ENCODE measurements around the gene RNASE12. TPM values are rescaled to one million over a fixed set of nuclear protein-coding genes. Genes with fewer than 3 reads are reported as not detected.

Gene RNASE12
- total and polyA plus RNA-seq, 9 of the 15 experiments (the other 6 are each of a cell fraction or from before 2014, with no cell fraction given): 0.24 TPM; not detected in 8

DNA sequence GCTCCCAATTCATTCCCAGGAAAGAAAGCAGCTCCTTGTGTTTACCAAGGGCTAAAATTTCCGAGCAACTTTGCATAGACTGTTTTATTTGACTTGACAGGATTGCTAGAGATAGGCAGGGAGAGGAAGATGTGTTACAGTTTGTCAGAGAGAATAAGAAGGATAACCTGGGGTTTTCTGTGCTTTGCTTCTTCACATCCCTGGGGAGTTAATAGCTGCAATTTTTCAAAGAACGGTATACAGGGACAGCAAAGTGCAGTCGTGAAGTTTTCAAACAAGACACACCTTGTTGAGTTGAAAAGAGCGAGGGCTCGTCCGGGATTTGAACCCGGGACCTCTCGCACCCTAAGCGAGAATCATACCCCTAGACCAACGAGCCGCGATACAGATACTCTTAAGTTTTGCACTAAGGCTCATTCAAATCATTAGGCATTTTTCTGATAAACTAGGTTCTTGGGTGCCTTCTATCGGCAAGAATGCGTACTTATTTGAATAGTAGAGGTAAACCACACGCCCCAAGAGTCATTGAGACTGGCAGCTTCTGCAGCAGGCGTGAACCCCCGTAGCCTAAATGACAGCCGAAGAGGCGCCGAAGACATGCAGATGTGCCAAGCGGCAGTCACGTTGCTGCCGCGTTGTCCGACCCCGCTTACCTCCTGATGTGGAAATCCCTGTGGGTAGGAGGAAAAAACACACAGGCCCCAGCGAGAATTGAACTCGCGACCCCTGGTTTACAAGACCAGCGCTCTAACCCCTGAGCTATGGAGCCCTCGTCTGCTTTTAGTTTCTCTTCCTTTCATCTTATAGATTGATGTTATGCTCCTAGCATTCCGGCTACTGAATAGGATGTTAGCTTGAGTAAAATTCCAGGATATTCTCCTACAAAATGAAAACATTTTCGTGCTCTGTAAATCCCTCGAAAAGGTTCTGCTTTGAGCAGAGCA, 22.2 kb upstream of the RNASE12 start (continued):
- no peak for TF ChIP-seq SPI1 (IDR thresholded peaks at IDR 0.05; ENCODE audit: borderline replicate concordance, low read depth, low read length)
- TF ChIP-seq CTBP1 (IDR thresholded peaks at IDR 0.05; ENCODE audit: borderline replicate concordance): peak; percentile 98
- TF ChIP-seq, protein P1, sequence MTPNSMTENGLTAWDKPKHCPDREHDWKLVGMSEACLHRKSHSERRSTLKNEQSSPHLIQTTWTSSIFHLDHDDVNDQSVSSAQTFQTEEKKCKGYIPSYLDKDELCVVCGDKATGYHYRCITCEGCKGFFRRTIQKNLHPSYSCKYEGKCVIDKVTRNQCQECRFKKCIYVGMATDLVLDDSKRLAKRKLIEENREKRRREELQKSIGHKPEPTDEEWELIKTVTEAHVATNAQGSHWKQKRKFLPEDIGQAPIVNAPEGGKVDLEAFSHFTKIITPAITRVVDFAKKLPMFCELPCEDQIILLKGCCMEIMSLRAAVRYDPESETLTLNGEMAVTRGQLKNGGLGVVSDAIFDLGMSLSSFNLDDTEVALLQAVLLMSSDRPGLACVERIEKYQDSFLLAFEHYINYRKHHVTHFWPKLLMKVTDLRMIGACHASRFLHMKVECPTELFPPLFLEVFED (CRISPR knock-in tag; conservative IDR thresholded peaks at IDR 0.05): no peak
- no peak for TF ChIP-seq NR4A1 (CRISPR knock-in tag; IDR thresholded peaks at IDR 0.05)
- no peak for TF ChIP-seq NR4A1 (tag; IDR thresholded peaks at IDR 0.05)
- TF ChIP-seq HLTF (IDR thresholded peaks at IDR 0.05): no peak; the same call in 1 of the 2 replicates
- no peak for TF ChIP-seq TARDBP (IDR thresholded peaks at IDR 0.05)
- TF ChIP-seq, protein P2, sequence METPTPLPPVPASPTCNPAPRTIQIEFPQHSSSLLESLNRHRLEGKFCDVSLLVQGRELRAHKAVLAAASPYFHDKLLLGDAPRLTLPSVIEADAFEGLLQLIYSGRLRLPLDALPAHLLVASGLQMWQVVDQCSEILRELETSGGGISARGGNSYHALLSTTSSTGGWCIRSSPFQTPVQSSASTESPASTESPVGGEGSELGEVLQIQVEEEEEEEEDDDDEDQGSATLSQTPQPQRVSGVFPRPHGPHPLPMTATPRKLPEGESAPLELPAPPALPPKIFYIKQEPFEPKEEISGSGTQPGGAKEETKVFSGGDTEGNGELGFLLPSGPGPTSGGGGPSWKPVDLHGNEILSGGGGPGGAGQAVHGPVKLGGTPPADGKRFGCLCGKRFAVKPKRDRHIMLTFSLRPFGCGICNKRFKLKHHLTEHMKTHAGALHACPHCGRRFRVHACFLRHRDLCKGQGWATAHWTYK (CRISPR knock-in tag; IDR thresholded peaks at IDR 0.05): no peak
- TF ChIP-seq, protein P3, sequence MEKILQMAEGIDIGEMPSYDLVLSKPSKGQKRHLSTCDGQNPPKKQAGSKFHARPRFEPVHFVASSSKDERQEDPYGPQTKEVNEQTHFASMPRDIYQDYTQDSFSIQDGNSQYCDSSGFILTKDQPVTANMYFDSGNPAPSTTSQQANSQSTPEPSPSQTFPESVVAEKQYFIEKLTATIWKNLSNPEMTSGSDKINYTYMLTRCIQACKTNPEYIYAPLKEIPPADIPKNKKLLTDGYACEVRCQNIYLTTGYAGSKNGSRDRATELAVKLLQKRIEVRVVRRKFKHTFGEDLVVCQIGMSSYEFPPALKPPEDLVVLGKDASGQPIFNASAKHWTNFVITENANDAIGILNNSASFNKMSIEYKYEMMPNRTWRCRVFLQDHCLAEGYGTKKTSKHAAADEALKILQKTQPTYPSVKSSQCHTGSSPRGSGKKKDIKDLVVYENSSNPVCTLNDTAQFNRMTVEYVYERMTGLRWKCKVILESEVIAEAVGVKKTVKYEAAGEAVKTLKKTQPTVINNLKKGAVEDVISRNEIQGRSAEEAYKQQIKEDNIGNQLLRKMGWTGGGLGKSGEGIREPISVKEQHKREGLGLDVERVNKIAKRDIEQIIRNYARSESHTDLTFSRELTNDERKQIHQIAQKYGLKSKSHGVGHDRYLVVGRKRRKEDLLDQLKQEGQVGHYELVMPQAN (IDR thresholded peaks at IDR 0.05; ENCODE audit: borderline replicate concordance): no peak
- TF ChIP-seq MECOM (CRISPR knock-in tag; IDR thresholded peaks at IDR 0.05): peak; percentile 25; the same call in 1 of the 2 replicates
- no peak for TF ChIP-seq ILF3 (IDR thresholded peaks at IDR 0.05; ENCODE audit: borderline replicate concordance)
- no peak for TF ChIP-seq ATF4 (CRISPR knock-in tag; IDR thresholded peaks at IDR 0.05)
- no peak for TF ChIP-seq XRCC3 (IDR thresholded peaks at IDR 0.05)
- TF ChIP-seq, protein P4, sequence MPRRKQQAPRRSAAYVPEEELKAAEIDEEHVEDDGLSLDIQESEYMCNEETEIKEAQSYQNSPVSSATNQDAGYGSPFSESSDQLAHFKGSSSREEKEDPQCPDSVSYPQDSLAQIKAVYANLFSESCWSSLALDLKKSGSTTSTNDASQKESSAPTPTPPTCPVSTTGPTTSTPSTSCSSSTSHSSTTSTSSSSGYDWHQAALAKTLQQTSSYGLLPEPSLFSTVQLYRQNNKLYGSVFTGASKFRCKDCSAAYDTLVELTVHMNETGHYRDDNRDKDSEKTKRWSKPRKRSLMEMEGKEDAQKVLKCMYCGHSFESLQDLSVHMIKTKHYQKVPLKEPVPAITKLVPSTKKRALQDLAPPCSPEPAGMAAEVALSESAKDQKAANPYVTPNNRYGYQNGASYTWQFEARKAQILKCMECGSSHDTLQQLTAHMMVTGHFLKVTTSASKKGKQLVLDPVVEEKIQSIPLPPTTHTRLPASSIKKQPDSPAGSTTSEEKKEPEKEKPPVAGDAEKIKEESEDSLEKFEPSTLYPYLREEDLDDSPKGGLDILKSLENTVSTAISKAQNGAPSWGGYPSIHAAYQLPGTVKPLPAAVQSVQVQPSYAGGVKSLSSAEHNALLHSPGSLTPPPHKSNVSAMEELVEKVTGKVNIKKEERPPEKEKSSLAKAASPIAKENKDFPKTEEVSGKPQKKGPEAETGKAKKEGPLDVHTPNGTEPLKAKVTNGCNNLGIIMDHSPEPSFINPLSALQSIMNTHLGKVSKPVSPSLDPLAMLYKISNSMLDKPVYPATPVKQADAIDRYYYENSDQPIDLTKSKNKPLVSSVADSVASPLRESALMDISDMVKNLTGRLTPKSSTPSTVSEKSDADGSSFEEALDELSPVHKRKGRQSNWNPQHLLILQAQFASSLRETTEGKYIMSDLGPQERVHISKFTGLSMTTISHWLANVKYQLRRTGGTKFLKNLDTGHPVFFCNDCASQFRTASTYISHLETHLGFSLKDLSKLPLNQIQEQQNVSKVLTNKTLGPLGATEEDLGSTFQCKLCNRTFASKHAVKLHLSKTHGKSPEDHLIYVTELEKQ (CRISPR knock-in tag; IDR thresholded peaks at IDR 0.05): no peak
- TF ChIP-seq ZNF699 (CRISPR knock-in tag; IDR thresholded peaks at IDR 0.05; ENCODE audit: insufficient replicate concordance): no peak
- TF ChIP-seq STAT5B (CRISPR knock-in tag; IDR thresholded peaks at IDR 0.05): no peak
- no peak for TF ChIP-seq CBX5 (IDR thresholded peaks at IDR 0.05; ENCODE audit: borderline replicate concordance, low read depth)
- TF ChIP-seq ZNF347 (CRISPR knock-in tag; IDR thresholded peaks at IDR 0.05; ENCODE audit: low read depth): no peak
- TF ChIP-seq ZC3H11A (IDR thresholded peaks at IDR 0.05; ENCODE audit: low read depth, low read length): no peak
- peak; percentile 53; the same call in 1 of the 2 replicates for TF ChIP-seq CBFB (CRISPR knock-in tag; IDR thresholded peaks at IDR 0.05)

All from K562 (cell line).